ENCODE data around the gene ZNF213.
"Not testable (repeated sequence)": the region's sequence is repeated elsewhere in the genome, so short reads cannot be mapped to it uniquely, and the experiment has no call there.

Gene ZNF213

DNA sequence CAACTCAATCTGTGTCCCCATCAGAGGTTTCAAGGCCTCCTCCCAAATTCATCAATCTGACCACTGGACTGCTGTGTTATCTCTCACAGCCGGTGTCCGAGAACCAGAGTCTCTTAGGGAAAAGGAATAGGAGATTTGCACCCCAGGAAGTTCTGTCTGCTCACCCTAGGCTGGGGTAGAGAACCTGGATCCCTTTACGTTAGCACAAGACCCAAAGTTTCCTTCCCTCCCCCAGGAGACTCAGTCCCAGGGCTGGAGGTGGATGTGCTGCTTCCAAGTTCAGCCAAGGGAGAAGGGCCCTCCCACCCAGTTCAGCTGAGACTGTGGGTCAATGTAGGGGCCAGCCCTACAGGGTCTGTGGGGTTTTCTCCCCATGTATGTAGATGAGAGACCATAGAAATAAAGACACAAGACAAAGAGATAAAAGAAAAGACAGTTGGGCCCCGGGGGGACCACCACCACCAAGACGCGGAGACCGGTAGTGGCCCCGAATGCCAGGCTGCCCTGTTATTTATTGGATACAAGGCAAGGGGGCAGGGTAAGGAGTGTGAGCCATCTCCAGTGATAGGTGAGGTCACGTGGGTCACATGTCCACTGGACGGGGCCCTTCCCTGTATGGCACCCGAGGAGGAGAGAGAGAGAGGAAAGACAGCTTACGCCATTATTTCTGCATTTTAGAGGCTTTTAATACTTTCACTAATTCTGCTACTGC is 30.4 kb downstream of the ZNF213 start:
- H3K4me3 ChIP-seq (ENCODE audit: low read length, poor library complexity, severe bottlenecking) = peak overlapping the region; percentile 54
- peak overlapping the region; percentile 68; the same call in 1 of the 2 replicates for H2AFZ ChIP-seq (ENCODE audit: low read length)
- H3K9ac ChIP-seq (ENCODE audit: low read depth, low read length, poor library complexity, severe bottlenecking) = peak overlapping the region; percentile 46
- H3K36me3 ChIP-seq (ENCODE audit: insufficient read depth, low read length) = no peaks in the 10 kb centered on the region
- no peaks in the 10 kb centered on the region for H3F3A ChIP-seq (ENCODE audit: low read depth)
- no peaks in the 10 kb centered on the region for H3K79me2 ChIP-seq (ENCODE audit: insufficient read depth, low read length)
- H4K20me1 ChIP-seq (ENCODE audit: insufficient read depth, low read length, poor library complexity, severe bottlenecking) = no peaks in the 10 kb centered on the region
- TF ChIP-seq EZH2phosphoT487 (IDR thresholded peaks at IDR 0.05; ENCODE audit: borderline replicate concordance) = no peak
- H3K4me1 ChIP-seq (ENCODE audit: insufficient read depth, low read length, poor library complexity, severe bottlenecking) = peaks cover 14% of the 10 kb centered on the region
- H3K4me2 ChIP-seq (ENCODE audit: low read depth, low read length, poor library complexity, severe bottlenecking) = peak overlapping the region; percentile 58
- no peaks in the 10 kb centered on the region for H3K9me2 ChIP-seq (replicated peaks; ENCODE audit: low read depth, low read length)
- no peaks in the 10 kb centered on the region for H3K27me3 ChIP-seq (ENCODE audit: insufficient read depth, low read length, poor library complexity, severe bottlenecking)
- H3K9me3 ChIP-seq (ENCODE audit: insufficient read depth, low read depth, low read length) = no peaks in the 10 kb centered on the region

DNA sequence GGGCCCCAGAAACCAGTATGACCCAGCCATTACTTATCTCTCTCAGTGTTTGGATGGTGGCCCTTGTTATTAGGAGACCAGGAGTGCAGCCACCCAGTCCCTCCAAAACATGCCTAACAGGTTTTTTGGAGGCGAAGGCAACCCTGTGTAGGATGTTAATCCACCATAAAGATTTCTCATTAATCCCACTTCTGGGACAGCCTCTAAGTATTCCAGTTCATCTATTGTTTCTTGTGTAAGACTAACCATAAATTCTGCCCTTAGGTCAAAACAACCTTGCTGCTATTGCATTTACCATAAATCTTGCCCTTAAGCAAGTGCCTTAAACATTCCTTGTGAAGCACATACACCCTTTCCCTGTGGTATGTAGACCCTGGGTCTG is 31.7 kb downstream of the ZNF213 start:
- no peak overlapping the region for H3K9ac ChIP-seq (ENCODE audit: low read depth, low read length, poor library complexity, severe bottlenecking)
- H3K79me2 ChIP-seq (ENCODE audit: insufficient read depth, low read length) = no peaks in the 10 kb centered on the region
- H2AFZ ChIP-seq (ENCODE audit: low read length) = no peak overlapping the region
- H3K4me3 ChIP-seq (ENCODE audit: low read length, poor library complexity, severe bottlenecking) = no peak overlapping the region
- peaks cover 14% of the 10 kb centered on the region for H3K4me1 ChIP-seq (ENCODE audit: insufficient read depth, low read length, poor library complexity, severe bottlenecking)
- no peaks in the 10 kb centered on the region for H4K20me1 ChIP-seq (ENCODE audit: insufficient read depth, low read length, poor library complexity, severe bottlenecking)
- H3K9me3 ChIP-seq (ENCODE audit: insufficient read depth, low read depth, low read length) = no peaks in the 10 kb centered on the region
- no peaks in the 10 kb centered on the region for H3K9me2 ChIP-seq (replicated peaks; ENCODE audit: low read depth, low read length)
- no peak overlapping the region for H3K4me2 ChIP-seq (ENCODE audit: low read depth, low read length, poor library complexity, severe bottlenecking)
- no peaks in the 10 kb centered on the region for H3K27me3 ChIP-seq (ENCODE audit: insufficient read depth, low read length, poor library complexity, severe bottlenecking)
- no peak for TF ChIP-seq EZH2phosphoT487 (IDR thresholded peaks at IDR 0.05; ENCODE audit: borderline replicate concordance)
- TF ChIP-seq, protein P1, sequence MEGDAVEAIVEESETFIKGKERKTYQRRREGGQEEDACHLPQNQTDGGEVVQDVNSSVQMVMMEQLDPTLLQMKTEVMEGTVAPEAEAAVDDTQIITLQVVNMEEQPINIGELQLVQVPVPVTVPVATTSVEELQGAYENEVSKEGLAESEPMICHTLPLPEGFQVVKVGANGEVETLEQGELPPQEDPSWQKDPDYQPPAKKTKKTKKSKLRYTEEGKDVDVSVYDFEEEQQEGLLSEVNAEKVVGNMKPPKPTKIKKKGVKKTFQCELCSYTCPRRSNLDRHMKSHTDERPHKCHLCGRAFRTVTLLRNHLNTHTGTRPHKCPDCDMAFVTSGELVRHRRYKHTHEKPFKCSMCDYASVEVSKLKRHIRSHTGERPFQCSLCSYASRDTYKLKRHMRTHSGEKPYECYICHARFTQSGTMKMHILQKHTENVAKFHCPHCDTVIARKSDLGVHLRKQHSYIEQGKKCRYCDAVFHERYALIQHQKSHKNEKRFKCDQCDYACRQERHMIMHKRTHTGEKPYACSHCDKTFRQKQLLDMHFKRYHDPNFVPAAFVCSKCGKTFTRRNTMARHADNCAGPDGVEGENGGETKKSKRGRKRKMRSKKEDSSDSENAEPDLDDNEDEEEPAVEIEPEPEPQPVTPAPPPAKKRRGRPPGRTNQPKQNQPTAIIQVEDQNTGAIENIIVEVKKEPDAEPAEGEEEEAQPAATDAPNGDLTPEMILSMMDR (conservative IDR thresholded peaks at IDR 0.05; ENCODE audit: low read length) = no peak
- no peaks in the 10 kb centered on the region for H3K36me3 ChIP-seq (ENCODE audit: insufficient read depth, low read length)
- H3F3A ChIP-seq (ENCODE audit: low read depth) = no peaks in the 10 kb centered on the region

DNA sequence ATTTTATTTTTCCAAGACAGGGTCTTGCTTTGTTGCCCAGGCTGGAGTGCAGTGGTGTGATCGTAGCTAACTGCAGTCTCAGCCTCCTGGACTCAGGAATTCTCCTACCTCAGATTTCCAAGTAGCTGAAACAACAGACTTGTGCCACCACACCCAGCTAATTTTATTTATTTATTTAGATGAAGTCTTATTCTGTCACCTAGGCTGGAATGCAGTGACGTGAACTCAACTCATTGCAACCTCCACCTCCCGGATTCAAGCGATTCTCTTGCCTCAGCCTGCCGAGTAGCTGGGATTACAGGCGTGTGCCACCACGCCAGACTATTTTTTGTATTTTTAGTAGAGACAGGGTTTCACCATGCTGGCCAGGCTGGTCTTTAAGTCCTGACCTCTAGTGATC is 33.9 kb downstream of the ZNF213 start:
- H3K9me2 ChIP-seq (replicated peaks; ENCODE audit: low read depth, low read length); H3K4me3 ChIP-seq (ENCODE audit: low read length, poor library complexity, severe bottlenecking); H3K9ac ChIP-seq (ENCODE audit: low read depth, low read length, poor library complexity, severe bottlenecking); H4K20me1 ChIP-seq (ENCODE audit: insufficient read depth, low read length, poor library complexity, severe bottlenecking); H2AFZ ChIP-seq (ENCODE audit: low read length); H3K4me2 ChIP-seq (ENCODE audit: low read depth, low read length, poor library complexity, severe bottlenecking); H3K27me3 ChIP-seq (ENCODE audit: insufficient read depth, low read length, poor library complexity, severe bottlenecking); H3F3A ChIP-seq (ENCODE audit: low read depth); H3K79me2 ChIP-seq (ENCODE audit: insufficient read depth, low read length); H3K9me3 ChIP-seq (ENCODE audit: insufficient read depth, low read depth, low read length); H3K36me3 ChIP-seq (ENCODE audit: insufficient read depth, low read length): not testable (repeated sequence)
- H3K4me1 ChIP-seq (ENCODE audit: insufficient read depth, low read length, poor library complexity, severe bottlenecking) = peaks cover 12% of the 10 kb centered on the region

DNA sequence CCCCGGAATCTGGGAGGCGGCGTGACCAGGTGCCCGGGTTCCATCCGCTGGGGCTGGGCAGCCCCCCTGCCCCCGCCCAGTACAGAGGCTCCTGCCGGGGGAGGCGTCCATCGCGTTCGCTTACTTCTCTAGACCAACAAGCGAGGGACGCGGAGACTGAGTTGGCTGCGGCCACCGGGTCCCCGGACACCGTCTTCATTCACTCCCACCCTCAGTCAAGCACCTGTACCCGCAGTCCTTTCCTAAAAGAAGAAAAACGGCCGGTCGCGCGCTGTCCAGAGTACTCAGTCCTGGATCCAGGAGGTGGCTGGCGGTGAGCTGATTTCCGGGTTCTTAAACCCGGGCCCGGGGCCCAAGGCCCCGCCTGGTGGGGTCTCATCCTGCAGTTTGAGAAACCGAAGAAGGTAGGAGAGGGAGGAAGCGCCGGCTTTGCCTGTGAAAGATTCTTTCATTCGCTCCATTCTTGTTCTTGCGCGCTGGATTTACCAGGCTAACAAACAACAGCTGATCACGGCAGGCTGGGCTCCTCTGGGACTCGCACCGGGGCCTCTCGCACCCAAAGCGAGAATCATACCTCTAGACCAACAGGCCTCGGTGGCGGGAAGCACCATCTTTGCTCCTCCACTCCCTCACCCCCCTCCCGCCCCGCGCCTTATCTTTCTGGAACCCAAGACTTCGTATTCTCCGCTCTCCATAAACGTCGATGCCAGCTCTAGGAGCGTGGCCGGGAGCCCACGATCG is 35.8 kb downstream of the ZNF213 start:
- H3K9me2 ChIP-seq (replicated peaks; ENCODE audit: low read depth, low read length) = no peaks in the 10 kb centered on the region
- no peaks in the 10 kb centered on the region for H3K79me2 ChIP-seq (ENCODE audit: insufficient read depth, low read length)
- TF ChIP-seq, protein P1 (conservative IDR thresholded peaks at IDR 0.05; ENCODE audit: low read length) = no peak
- TF ChIP-seq EZH2phosphoT487 (IDR thresholded peaks at IDR 0.05; ENCODE audit: borderline replicate concordance) = no peak
- H3K9ac ChIP-seq (ENCODE audit: low read depth, low read length, poor library complexity, severe bottlenecking) = no peak overlapping the region
- no peak overlapping the region for H2AFZ ChIP-seq (ENCODE audit: low read length)
- H3K4me3 ChIP-seq (ENCODE audit: low read length, poor library complexity, severe bottlenecking) = no peak overlapping the region
- H3K27me3 ChIP-seq (ENCODE audit: insufficient read depth, low read length, poor library complexity, severe bottlenecking) = no peaks in the 10 kb centered on the region
- no peak overlapping the region for H3K4me2 ChIP-seq (ENCODE audit: low read depth, low read length, poor library complexity, severe bottlenecking)
- H3K4me1 ChIP-seq (ENCODE audit: insufficient read depth, low read length, poor library complexity, severe bottlenecking) = peaks cover 10% of the 10 kb centered on the region
- H4K20me1 ChIP-seq (ENCODE audit: insufficient read depth, low read length, poor library complexity, severe bottlenecking) = no peaks in the 10 kb centered on the region
- no peaks in the 10 kb centered on the region for H3F3A ChIP-seq (ENCODE audit: low read depth)
- no peaks in the 10 kb centered on the region for H3K36me3 ChIP-seq (ENCODE audit: insufficient read depth, low read length)
- H3K9me3 ChIP-seq (ENCODE audit: insufficient read depth, low read depth, low read length) = no peaks in the 10 kb centered on the region
